ENCODE results near the gene KCNA10. TPM values are rescaled to one million over a fixed set of nuclear protein-coding genes. Genes with fewer than 3 reads are reported as not detected.

Gene KCNA10
- total and polyA plus RNA-seq, 2 of the 13 experiments (the other 11 are each of a cell fraction or from before 2014, with no cell fraction given): not detected

- in situ Hi-C loops (cut with HindIII; ENCODE audit: extremely low pct_ligation_motif_present, low pct_unique_long_range_greater_than_20kb): loop anchor here (10.0 kb wide), 1 partner anchor 246 kb away; no protein-coding TSS in a partner anchor
- TF ChIP-seq HNRNPUL1 (IDR thresholded peaks at IDR 0.05; ENCODE audit: low read depth, low read length): no peak
- TF ChIP-seq ZFP41 (CRISPR knock-in tag; IDR thresholded peaks at IDR 0.05; ENCODE audit: borderline replicate concordance): no peak
- no peak for TF ChIP-seq ETV5 (CRISPR knock-in tag; IDR thresholded peaks at IDR 0.05; ENCODE audit: borderline replicate concordance)
- TF ChIP-seq TARDBP (CRISPR knock-in tag; IDR thresholded peaks at IDR 0.05): no peak
- TF ChIP-seq AGO2 (optimal IDR thresholded peaks at IDR 0.05; ENCODE audit: low read depth, low read length): no peak
- TF ChIP-seq U2AF2 (IDR thresholded peaks at IDR 0.05; ENCODE audit: low read depth, low read length): no peak
- TF ChIP-seq MYPOP (CRISPR knock-in tag; IDR thresholded peaks at IDR 0.05): no peak
- no peak for TF ChIP-seq LRRFIP1 (CRISPR knock-in tag; conservative IDR thresholded peaks at IDR 0.05)
- no peak for TF ChIP-seq IKZF4 (CRISPR knock-in tag; IDR thresholded peaks at IDR 0.05; ENCODE audit: borderline replicate concordance, low read depth, not compliant biosample characterization)
- TF ChIP-seq BCL3 (CRISPR knock-in tag; IDR thresholded peaks at IDR 0.05): no peak
- BruUV-seq (replicated peaks): no TSS peak
- FAIRE-seq (no peak), ATAC-seq (no peak), DNase-seq (ENCODE audit: low spot score) (no peak)
- no peaks in the 10 kb centered on the region for H3K4me1 ChIP-seq (ENCODE audit: insufficient read depth, low read length)
- ChIA-PET POLR2A (no interaction called here), CTCF (ENCODE audit: low intra/inter-chr PET ratio, low total read pairs) (no interaction called here)
- H3K4me3 ChIP-seq (replicated peaks in 1 of 3; ENCODE audit: insufficient read depth in 1 of 3, low read depth in 2 of 3, low read length in 3 of 3): no peak overlapping the region
- no peaks in the 10 kb centered on the region for H3K9me3 ChIP-seq (ENCODE audit: low read length)
- no peak overlapping the region for H2AFZ ChIP-seq (ENCODE audit: low read length)
- H4K20me1 ChIP-seq (ENCODE audit: insufficient read depth, low read length): no peaks in the 10 kb centered on the region
- no peak overlapping the region for H3K4me2 ChIP-seq (ENCODE audit: low read depth, low read length)
- H3K9ac ChIP-seq (ENCODE audit: insufficient read depth, low read depth, low read length): no peak overlapping the region
- H3K79me2 ChIP-seq (ENCODE audit: insufficient read depth, low read length): no peaks in the 10 kb centered on the region
- H3K36me3 ChIP-seq (replicated peaks in 1 of 2; ENCODE audit: control insufficient read depth in 1 of 2, insufficient read depth in 2 of 2, low read length in 2 of 2): no peaks in the 10 kb centered on the region
- intact Hi-C loops (cut with micrococcal nuclease; ENCODE audit: unreplicated experiment): no loop called here
- H3K27ac ChIP-seq (ENCODE audit: extremely low read length, insufficient read depth, low read length): no peak overlapping the region
- H3K27me3 ChIP-seq (ENCODE audit: control insufficient read depth in 1 of 2, insufficient read depth in 2 of 2, low read length in 2 of 2): peaks cover 0 to 1% of the 10 kb centered on the region in 2 experiments; a peak in 1 of 5 replicates
- 0% methylated on average over 3 of the region's 8 CpGs for WGBS (ENCODE audit: low lambda C conversion rate)
Observed at GRCh38 chr1:110538921-110539320, 19.9 kb upstream of the KCNA10 start.

Data from HepG2 (cell line).